Stomach (tissue), 4 donors: ENCODE data around the gene HLA-DMA.

ENCODE experiments used
- CTCF ChIP-seq, 7 experiments: fragments of 450-650 bp in 4 of 7; fragments of 200-600 bp in 3 of 7; sonication (generic) in 3 of 7; IDR thresholded peaks; one replicate each; pipeline ENCODE4 v1.5.1; 2016 to 2019; ENCODE audit warnings: antibody characterized with exemption in 7 of 7, control low read depth in 2 of 7, mild to moderate bottlenecking in 1 of 7
- EP300 ChIP-seq: sonication (generic); formaldehyde crosslinking; IDR thresholded peaks from one replicate; pipeline ENCODE4 v1.6.1; 2017; ENCODE audit warnings: antibody characterized with exemption
- POLR2A ChIP-seq, 4 donors: fragments of 450-650 bp; IDR thresholded peaks; one replicate each; pipeline ENCODE4 v1.6.1; 2016; ENCODE audit warnings: antibody characterized with exemption in 4 of 4, control low read depth in 2 of 4, mild to moderate bottlenecking in 1 of 4, moderate library complexity in 1 of 4
- POLR2AphosphoS5 ChIP-seq, 3 donors: sonication (generic); formaldehyde crosslinking; IDR thresholded peaks; one replicate each; pipeline ENCODE4 v1.6.1; 2016; ENCODE audit warnings: antibody characterized with exemption in 3 of 3

DNA sequence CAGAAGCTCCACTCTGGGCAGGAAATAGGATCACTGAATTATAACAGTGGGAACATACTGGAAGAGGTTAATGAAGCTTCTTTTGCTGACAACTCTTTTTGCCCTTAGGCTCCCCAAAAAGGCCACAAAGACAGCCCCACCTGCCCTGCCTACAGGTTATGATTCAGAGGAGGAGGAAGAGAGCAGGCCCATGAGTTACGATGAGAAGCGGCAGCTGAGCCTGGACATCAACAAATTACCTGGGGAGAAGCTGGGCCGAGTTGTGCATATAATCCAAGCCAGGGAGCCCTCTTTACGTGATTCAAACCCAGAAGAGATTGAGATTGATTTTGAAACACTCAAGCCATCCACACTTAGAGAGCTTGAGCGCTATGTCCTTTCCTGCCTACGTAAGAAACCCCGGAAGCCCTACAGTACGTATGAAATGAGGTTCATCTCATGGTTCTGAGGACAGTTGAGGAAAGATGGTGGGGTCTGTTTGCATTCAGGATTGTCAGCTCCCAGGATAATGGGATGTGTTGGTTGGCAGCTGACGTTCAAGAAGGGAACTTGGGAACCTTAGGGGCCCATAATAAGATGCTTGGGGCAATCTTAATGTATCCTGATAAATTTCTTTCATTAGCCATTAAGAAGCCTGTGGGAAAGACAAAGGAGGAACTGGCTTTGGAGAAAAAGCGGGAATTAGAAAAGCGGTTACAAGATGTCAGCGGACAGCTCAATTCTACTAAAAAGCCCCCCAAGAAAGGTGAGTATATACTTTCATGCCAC lies 27.0 kb upstream of the HLA-DMA start:
- no peak for TF ChIP-seq CTCF (IDR thresholded peaks at IDR 0.05)
- TF ChIP-seq EP300: no peak
- no peak for TF ChIP-seq POLR2A (IDR thresholded peaks at IDR 0.05)
- TF ChIP-seq POLR2AphosphoS5 (IDR thresholded peaks at IDR 0.05): no peak
